UCSD-AML1 (cell line): ENCODE results near the gene BAD.
A peak's percentile ranks its signal among the peaks of the same experiment; 100 is the strongest.
"Not testable (repeated sequence)": the region's sequence is repeated elsewhere in the genome, so short reads cannot be mapped to it uniquely, and the experiment has no call there.

Experiments
- DNase-seq: peaks from one replicate; lab custom pipeline; 2025; ENCODE audit not compliant: unreplicated experiment; lab: John Stamatoyannopoulos, UW

The BAD gene

DNA sequence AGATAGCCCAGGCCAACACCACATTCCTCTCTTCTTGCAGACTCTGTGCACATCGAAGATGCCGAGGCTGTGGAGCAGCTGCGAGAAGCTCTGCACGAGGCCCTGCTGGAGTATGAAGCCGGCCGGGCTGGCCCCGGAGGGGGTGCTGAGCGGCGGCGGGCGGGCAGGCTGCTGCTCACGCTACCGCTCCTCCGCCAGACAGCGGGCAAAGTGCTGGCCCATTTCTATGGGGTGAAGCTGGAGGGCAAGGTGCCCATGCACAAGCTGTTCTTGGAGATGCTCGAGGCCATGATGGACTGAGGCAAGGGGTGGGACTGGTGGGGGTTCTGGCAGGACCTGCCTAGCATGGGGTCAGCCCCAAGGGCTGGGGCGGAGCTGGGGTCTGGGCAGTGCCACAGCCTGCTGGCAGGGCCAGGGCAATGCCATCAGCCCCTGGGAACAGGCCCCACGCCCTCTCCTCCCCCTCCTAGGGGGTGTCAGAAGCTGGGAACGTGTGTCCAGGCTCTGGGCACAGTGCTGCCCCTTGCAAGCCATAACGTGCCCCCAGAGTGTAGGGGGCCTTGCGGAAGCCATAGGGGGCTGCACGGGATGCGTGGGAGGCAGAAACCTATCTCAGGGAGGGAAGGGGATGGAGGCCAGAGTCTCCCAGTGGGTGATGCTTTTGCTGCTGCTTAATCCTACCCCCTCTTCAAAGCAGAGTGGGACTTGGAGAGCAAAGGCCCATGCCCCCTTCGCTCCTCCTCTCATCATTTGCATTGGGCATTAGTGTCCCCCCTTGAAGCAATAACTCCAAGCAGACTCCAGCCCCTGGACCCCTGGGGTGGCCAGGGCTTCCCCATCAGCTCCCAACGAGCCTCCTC lies 31.4 kb upstream of the BAD start:
- DNase-seq, result not testable (repeated sequence)

DNA sequence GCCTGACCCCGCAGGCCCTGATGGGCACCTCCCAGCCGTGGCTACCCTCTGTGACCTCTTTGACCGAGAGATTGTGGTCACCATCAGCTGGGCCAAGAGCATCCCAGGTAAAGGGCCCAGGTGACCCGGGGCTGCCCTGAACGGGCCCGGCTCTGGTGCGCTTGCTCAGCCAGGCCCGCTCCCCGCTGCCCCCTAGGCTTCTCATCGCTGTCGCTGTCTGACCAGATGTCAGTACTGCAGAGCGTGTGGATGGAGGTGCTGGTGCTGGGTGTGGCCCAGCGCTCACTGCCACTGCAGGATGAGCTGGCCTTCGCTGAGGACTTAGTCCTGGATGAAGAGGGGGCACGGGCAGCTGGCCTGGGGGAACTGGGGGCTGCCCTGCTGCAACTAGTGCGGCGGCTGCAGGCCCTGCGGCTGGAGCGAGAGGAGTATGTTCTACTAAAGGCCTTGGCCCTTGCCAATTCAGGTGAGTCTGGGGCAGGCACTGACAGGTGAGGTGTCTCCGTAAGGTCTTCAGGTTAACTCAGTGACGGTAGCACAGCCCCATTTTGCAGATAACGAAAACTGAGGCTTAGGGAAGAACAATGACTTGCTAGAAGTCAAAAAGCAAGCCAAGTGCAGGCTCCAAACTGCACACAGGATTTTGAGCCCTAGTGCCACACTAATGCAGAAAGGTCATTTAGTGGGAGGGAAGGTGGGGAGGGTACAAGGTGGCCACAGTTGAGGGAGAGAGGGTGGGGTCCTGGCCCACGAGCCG lies 30.5 kb upstream of the BAD start:
- no peak for DNase-seq

DNA sequence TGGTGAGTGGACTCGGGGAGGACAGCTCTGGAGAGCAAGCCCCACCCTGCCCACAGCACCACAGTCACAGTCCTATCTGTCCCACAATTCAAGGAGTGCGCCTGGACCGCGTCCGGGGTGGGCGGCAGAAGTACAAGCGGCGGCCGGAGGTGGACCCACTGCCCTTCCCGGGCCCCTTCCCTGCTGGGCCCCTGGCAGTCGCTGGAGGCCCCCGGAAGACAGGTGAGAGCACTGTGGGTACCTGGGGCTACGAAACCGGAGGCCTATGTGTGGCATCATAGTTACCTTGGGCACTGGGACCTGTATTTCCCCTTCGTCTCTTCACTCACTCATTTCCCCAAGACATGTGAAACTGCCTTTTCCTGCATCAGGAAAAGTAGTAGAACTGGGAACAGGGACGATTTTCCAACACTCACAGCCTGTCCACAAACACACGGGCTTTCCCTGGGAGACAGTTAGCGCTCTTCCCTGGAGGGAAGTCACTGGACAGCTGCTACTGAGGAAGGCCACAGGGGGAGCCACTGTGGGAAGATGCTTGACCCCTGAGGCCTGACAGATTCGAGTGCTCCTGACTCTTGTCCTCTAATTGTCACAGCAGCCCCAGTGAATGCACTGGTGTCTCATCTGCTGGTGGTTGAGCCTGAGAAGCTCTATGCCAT lies 29.8 kb upstream of the BAD start:
- no peak for DNase-seq

DNA sequence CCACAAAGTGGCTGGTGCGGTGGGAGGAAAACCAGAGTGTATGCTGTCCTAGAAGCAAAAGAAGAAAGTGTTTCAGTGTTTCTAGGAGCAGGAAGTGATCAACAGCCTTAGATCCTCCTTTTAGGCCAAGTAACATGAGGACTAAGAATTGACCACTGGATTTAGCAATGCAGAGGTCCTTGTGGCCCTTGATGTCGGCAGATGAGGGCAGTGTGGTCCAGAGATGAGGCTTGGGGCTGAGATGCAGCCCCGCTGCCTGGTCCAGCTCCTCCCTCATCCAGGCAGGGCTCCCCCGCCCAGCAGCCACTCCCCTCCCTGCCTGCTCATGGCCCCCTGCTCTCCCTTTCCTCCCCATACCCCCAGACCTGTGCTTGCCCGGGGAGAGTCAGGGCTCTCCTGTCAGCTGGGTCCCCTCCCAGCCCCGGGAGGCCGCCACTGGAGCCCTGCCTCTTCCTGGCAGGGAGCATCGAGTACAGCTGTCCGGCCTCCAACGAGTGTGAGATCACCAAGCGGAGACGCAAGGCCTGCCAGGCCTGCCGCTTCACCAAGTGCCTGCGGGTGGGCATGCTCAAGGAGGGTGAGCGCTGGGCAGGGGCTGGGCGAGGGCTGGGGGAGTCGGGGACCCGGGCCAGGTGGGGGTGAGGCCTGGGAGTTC lies 29.2 kb upstream of the BAD start:
- no peak for DNase-seq

- no peak for DNase-seq
These were observed 28.5 kb upstream of the BAD start for GRCh38 chr11:64312947-64313346.

DNA sequence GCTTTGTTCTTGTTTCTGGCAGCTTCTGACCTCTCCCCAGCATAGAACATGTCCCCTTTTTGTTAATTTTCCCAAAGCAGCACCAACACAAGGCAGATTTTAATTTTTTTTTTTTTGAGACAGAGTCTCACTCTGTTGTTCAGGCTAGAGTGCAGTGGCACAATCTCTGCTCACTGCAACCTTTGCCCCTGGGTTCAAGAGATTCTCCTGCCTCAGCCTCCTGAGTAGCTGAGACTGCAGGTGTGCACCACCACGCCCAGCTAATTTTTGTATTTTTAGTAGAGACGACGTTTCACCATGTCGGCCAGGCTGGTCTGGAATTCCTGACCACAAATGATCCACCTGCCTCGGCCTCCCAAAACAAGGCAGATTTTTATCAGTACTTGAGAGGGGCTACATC lies 23.3 kb upstream of the BAD start:
- DNase-seq, result not testable (repeated sequence)

GRCh38 chr11:64306876-64307622 lies 22.6 kb upstream of the BAD start:
- DNase-seq, result no peak

DNA sequence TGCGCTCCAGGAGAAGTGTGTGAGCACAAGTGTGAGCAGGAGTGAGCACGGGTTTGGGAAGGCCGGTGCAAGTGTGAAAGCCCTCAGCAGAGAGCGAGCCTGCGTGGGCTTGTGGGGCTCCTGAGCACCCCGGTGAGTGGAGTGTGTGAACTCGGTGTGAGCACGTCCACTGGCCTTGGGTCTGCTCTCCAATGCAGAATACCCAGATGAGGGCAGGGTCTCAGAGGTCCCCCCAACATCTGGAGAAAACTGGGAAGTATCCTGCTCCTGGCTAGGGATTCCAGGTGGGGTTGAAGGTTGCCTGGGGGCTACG lies 22.1 kb upstream of the BAD start:
- no peak for DNase-seq

GRCh38 chr11:64305691-64306562 lies 21.5 kb upstream of the BAD start:
- DNase-seq, result peak; percentile 83

DNA sequence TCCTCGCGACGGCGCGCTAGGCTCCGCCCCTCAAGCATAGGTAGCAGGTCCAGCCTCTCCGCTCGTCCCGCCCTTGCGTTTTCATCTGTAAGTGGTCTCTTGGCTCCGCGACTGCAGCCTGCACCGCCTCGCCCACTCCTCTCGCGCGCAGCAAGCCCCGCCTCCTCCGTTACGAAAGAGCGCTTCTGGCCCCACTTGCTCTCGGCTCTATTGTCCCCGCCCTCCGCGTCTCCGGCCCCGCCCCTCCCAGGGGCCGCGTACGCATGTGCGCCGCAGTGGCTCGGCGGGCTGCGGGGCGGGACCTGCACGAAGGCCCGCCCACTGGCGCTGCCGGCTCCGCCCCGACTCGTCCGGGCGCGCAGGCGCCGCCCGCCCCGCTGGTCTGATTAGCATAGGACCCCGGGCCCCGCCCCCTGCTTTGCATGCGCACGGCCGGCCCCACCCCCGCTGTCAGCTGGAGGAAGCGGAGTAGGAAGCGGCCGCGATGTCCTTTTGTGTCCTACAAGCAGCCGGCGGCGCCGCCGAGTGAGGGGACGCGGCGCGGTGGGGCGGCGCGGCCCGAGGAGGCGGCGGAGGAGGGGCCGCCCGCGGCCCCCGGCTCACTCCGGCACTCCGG lies 20.7 kb upstream of the BAD start, which contains the start of gene ESRRA:
ESRRA (plus strand) TSS at position 450 of the 616 bp plus-strand sequence. CDS start 1,656 bp downstream, outside the sequence.
- DNase-seq, result peak; percentile 100

GRCh38 chr11:64304316-64305072 lies 20.0 kb upstream of the BAD start:
- peak; percentile 93 for DNase-seq

DNA sequence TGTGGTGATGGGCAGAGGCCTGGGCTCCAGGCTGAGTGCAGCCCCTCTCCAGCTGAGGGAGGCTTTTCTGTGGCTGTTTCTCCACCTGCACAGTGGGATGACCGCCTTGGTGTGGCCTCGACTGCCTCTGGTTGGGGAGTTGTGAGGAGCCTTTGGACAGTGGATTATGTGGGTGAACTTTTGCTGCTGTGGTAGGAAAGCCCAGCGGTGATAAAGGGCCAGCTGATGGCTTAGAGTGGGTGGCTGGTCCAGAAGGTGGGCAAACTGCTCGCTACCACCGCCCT lies 19.5 kb upstream of the BAD start:
- no peak for DNase-seq

GRCh38 chr11:64303109-64304031 lies 18.9 kb upstream of the BAD start:
- no peak for DNase-seq

DNA sequence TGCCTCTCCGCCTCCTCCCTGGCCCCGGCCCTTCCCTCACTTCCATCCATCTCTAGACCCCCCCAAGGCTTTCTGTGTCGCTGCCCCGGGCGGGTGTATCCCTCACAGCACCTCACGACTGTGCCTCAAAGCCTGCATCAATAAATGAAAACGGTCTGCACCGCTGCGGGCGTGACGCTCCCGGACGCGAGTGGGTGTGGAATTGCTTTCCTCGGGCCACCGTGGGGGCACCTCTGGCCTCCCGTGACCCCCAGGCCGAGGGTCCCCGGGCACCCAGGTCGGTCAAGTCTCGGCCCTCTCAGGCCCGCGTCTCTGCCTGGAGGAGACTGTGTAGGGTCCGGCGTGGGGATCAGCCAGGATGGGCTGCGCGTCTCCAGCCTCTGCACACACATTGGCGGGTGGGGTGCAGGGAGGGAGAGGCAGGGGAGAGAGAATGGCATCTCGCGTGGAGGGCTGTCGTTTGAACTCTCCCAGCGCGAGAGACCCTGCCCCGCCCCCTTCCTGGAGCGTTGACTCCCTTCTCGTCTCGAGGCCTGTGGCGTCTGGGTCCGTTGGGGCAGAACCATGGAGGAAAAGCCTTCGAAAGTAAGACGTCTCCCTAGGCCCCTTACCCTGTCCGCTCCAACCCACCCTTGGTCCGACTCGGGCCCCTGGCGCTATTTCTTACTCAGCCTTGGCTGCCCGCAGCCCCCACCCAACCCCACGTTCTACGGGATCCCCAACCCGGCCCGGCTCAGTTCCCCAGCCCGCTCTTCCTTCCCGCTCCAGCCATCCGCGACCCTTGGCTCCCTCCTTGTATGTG lies 15.6 kb upstream of the BAD start, which contains the start of gene CATSPERZ:
CATSPERZ (plus strand) TSS at position 512 of the 802 bp plus-strand sequence; CDS start at position 565, 53 bp downstream.
- DNase-seq, result peak; percentile 39

GRCh38 chr11:64298966-64299846 lies 14.7 kb upstream of the BAD start:
- DNase-seq, result no peak
